Activated T-cell treated with anti-CD3 and anti-CD28 coated beads for 4 hours (primary cell): Measurements from ENCODE around the gene STAC2.
A peak's percentile ranks its signal among the peaks of the same experiment; 100 is the strongest.

Experiments
- DNase-seq: peaks from one replicate; pipeline ENCODE4 v3.0.0-alpha.2; 2020

The STAC2 gene

DNA sequence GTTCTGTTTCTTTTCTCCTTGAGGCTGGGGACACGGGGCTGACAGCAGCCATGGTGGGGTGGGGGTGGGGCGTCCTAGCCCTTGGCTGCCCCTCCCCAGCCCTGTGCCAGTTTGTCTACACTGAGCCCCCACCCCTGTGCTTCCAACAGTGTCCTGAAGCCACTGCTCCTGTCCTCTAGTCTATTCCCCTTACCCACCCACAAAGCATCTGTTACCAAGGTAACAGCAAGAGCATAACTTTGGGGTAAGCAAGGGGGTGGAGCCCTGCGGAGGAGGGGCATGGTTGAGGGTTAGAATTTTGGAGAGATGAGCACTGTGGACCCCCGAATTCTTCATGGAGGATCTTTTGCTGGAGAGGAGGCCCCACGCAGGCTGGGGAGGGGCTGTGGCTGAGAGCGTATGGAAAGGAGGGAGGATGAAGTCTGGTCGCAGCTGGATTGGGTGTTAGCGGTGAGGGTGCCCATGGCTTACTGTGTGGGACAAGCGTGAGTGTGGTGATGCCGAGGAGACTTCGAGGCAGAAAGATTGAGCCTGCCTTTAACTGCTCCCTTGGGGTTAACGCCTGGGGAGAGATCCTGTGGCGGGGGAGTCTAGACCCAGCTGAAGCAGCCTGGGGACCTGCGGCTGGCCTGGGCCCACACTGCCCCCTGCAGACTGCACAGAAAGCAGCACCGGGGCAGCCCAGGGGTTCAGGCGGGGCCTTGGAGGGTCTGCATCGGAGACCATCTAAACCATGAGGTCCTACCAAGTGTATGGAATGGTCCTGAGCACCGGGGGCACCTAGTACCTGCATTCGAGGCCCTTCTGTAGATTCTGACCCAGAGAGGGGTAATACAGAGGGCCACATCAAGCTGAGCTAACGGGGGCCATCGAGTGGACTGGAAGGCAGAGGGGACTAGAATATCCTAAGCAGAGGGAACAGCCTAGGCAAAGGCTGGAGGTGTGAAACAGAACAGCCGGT, 6.1 kb upstream of the STAC2 start:
- peak; percentile 34 for DNase-seq

DNA sequence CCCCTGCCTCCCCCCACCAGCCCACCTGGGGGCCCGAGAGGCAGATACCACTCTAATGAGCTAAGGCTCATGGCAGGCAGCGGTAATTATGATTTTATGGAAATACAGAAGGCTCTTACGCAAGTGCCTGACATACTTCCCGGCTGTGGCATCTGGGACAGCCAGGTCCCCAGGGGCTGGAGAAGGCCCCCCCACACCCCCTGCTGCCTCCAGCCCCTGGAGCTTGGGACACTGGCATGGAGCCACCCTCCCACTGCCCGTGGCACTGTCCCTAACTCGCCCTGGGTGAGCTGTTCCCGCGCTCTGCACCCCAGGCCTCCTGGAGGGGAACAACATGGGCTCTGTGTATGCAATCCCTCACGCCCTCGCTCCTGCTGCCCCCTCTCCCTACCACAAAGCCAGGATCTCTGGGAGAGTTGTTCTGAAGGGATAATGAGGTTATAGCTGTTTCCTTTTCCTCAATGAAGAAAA, 5.4 kb upstream of the STAC2 start:
- DNase-seq: no peak

DNA sequence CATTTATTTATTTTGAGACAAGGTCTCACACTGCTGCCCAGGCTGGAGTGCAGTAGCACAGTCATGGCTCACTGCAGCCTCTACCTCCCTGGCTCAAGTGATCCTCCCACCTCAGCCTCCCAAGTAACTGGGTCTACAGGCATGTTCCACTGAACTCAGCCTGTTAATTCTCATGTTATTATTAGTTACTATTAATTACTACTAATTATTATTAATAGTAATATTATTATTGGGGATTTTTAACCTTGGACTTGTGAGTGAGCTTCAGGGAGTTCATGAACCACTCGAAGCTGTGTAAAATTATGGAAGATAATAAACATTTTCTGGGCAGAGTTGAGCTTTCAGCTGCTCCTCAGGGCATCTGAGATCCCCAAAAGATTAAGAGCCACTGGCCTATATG, 4.6 kb upstream of the STAC2 start:
- no peak for DNase-seq

- no peak for DNase-seq
Measured at GRCh38 chr17:39229274-39229913, 3.6 kb upstream of the STAC2 start.

DNA sequence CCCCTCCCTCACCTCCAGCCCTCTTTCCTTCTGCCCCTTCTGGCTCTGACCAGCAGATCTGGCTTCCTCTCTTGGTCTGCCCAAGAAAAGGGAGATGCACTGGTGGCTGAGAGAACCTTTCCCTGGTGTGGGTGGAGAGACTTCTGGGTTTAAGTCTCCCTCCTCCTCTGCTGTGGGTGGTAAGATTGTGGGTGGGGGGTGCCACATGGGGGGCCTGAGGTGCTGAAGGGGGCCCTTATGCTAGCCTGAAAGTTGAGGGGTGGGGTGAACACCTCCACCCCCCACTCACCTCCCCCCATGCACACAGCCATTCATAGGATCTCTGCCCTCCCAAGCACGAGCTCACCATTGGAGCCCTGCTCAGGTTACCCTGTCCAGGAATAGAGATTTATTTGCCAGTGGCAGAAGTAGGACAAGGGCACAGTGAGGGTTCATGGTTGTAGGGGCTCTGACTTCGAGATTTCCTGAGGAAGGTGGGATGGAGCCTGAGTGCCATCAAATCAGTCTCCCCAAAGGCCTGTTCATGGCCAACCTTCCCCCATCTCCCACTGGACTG, 1.7 kb upstream of the STAC2 start:
- DNase-seq: no peak

DNA sequence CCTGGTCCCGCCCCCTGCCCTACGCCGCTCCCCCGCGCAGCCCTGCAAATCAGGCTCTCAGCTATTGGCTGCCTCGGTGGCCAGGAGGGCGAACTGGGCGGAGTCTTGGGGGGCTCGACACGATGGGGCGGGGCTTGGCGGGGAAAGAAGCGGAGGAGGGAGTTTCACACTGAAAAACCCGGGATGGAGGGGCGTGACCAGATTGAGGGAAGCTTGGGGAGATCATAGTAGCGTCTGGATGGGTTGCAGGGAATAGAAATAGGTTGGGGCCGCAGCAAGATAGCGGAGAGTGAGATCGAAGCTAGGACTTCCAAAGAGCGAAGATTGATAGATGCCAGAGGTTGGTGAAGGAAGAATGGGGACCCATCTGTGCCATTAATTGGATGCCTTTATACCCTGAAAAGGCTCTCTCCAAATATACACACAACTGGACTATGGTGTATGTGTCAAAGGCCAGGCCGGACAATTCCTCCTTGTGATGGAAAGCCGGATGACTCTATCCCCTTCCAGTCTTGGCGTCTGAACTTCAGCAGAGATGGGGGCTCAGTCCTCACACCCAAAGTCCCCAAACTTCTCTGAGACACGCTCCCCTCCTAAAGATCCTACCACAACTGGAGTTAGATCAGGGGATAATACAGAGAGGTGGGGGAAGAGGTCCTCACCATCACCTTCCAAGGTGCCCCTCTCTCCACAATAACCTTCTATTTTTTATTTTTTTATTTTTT, 376 bp upstream of the STAC2 start:
- DNase-seq: peak; percentile 36

- no peak for DNase-seq
Measured at GRCh38 chr17:39224778-39225307, 902 bp downstream of the STAC2 start.

DNA sequence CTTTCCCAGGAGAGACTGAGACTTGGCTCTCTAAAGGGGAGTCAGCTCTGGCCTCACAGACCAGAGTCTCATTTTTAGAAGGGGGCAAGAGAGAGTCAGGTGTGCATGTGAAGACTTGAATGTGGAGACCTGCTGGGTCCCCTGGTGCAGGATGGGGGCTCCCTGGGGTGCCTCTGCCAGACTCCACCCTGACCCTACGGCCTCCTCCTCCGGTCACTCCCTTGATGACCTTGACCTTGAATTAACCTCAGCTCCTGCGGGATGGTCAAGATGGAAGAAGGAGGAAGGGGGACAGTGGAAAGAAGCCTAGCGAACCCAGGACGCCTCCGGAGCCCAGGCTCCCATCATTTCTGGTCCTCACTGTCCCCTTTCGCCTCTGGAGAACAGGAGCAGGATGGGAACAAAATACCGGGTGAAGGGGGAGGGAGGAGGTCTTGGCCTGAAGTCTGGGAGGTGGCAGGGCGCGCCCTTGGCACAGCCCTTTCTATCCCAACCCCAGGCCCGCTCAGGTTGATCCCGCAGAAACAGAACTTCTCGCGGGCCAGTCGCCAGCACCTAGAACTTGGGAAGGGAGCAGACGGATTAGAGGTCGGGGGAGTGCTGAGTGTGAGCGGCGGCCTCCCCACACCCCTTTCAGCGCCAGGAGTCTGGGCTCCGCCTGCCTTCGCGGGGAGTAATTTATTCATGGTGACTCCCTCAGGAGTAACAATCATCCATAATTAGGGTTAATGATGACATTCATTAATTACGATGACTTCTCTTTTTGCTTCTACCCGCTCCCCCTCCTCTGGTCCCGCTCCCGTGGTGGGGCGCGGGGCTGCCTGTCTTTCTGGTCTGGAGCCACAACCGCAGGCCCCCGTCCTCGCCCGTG, 1.6 kb downstream of the STAC2 start:
- DNase-seq: no peak

DNA sequence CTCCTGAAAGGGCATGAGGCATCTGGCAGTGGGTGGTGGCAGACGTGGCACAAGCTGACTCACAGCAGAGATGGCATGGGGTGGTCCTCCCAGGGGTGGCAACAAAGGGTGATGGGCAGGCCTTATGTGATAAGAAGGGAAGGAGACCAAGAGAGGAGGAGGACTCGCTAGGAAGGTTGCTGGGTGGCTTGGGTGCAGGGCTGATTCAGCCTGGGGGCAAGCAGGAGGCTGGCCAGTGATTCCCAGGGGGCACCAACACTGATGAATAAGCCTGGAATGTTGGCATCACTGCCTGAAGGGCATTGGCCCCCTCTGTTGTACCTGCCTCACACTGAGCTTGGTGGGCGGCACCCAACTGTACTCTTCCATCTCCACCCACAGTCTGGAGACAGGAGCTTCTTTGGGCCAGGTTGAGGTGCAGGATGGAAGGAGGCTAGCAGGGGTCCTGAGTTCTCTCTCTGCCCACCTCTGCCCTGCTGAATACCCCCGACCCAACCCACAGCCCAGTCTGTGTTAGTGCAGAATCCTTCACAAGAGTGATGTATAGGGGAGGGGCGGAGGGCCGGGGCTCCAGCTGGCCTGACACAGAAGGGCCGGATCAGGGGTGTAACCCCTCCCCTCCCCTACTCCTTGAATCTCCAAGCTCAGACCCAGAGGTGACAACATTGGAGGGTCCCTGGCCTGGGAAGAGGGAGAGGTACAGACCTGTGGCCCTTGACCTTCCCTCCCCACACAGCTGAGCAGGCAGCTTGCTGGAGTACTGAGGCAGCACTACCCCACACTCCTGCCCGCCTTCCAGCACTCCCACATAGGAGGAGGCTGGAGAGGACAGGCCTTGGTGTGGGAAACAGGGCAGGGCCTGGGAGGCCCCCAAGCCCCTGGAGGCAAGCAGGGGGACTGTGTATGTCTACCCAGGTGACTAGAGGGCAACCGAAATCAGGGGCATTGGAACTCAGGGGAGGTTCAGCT, 2.6 kb downstream of the STAC2 start:
- no peak for DNase-seq

- DNase-seq: no peak
Measured at GRCh38 chr17:39222151-39222550, 3.6 kb downstream of the STAC2 start.

GRCh38 chr17:39221572-39221971, 4.2 kb downstream of the STAC2 start:
- DNase-seq: no peak

DNA sequence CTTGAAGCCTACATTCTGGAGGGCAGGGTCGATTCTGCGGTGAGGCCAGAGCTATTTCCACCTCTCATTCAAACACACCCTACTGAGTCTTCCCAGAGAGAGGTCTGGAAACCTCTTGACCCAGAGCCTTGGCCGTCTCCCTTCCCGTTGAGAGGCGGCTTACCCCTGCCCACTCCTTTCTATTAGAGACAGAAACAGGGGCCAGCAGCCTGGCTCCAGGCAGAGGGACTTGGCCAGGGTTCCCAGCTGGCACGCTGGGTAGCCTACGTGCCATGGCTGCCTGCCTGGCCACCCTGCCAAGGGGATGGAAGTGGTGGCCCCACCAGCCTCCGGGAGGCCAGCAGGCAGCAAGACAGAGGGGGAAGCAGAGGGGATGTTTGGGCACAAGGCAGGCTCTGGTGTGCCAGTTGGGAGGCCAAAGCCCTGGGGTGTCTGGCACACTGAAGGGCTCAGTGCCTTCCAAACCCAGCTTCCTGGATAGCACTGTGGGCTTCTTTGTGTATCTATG, 6.0 kb downstream of the STAC2 start:
- no peak for DNase-seq

DNA sequence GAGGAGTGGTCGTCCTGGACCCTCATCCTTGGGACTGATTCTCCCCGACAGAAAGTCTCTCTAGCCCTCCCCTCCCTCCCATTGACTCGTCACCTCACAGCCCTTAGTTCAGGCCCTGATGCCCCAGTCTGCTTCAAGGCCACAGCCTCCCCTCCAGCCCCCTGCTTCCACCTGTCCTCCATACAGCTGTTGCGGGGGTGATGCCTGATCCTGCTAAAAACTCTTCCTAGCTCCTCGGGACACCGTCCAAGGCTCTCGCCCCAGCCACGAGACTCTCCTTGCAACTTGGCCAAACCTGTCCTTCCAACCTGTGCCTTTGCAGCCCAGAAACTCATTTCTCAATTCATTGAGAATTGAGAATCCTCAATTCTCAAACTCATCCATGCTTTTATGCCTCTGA, 6.8 kb downstream of the STAC2 start:
- no peak for DNase-seq

- no peak for DNase-seq
Measured at GRCh38 chr17:39217734-39218369, 7.9 kb downstream of the STAC2 start.

GRCh38 chr17:39213852-39214251, 11.9 kb downstream of the STAC2 start:
- DNase-seq: no peak

DNA sequence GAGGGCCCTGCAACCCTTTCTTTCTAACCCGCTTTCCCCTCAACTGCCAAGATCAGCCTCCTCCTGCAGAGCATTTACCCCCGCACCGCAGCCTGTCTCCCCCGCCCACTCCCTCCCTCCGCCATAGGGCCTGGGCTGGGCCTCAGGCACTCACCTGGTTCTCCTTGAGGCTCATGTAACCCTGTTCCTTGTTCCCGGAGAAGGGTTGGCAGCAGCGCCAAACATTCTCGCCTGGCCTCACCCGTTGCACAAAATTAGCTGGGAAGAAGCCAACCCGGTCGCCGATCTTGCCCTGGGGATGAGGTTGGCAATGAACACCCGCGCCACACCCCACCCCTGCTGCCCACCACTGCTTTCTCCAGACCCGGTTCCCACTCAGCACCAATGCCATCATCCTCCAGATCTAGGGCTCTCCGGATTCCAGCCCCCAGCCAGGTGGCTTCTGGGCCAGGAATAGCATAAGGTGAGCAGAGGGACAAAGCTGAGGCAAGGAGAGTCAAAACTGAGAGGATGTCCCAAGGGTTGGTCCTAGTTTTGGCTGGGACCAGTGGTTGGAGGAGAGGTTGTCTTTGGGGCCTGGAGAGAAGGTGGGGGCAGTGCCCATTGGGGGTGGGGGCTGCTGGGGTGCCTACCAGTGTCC, 12.8 kb downstream of the STAC2 start:
- DNase-seq: no peak

- DNase-seq: no peak
Measured at GRCh38 chr17:39212195-39212810, 13.4 kb downstream of the STAC2 start.

GRCh38 chr17:39210093-39210434, 15.7 kb downstream of the STAC2 start:
- DNase-seq: no peak
